GM12875 (cell line): ENCODE results near the gene PRKAB1.
A peak's percentile ranks its signal among the peaks of the same experiment; 100 is the strongest.
"Not testable (repeated sequence)": the region's sequence is repeated elsewhere in the genome, so short reads cannot be mapped to it uniquely, and the experiment has no call there.

ENCODE experiments used
- H3K4me3 ChIP-seq: one replicate; pipeline ENCODE4 v1.5.1; 2011; ENCODE audit warnings: low read depth, low read length, control low read depth
- CTCF ChIP-seq: IDR thresholded peaks from 2 replicates; pipeline ENCODE4 v1.5.1; 2011; ENCODE audit warnings: low read depth, mild to moderate bottlenecking, control low read depth, inconsistent platforms, low read length, moderate library complexity, borderline replicate concordance; ENCODE audit not compliant: insufficient read depth

The PRKAB1 gene

GRCh38 chr12:119667577-119668323 is at the start of gene PRKAB1:
PRKAB1 (plus strand) TSS chr12:119668133; CDS start chr12:119668245, 112 bp downstream.
- TF ChIP-seq CTCF: peak; percentile 91
- H3K4me3 ChIP-seq: peak within 1 kb of the TSS; percentile 82

GRCh38 chr12:119618328-119618896 is 49.5 kb upstream of the PRKAB1 start:
- not testable (repeated sequence) for H3K4me3 ChIP-seq

DNA sequence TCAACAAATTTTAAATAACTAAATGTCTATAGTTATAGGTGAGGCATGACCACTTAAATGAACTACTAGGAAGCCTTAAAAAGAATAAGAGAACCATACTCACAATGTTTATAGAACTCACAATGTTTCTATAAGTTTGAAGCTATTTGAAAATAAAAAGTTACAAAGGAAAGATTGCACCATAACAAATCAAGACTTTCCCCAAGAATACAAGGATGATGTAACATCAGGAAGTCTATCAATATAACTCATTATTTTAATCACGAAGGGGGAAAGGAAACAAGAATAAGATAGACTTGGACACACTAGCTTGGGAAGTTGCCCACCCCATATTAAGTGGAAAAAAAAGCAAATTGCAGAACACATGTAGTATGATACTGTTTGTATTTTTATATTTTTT is 47.4 kb upstream of the PRKAB1 start:
- no peak overlapping the region for H3K4me3 ChIP-seq
- no peak for TF ChIP-seq CTCF

DNA sequence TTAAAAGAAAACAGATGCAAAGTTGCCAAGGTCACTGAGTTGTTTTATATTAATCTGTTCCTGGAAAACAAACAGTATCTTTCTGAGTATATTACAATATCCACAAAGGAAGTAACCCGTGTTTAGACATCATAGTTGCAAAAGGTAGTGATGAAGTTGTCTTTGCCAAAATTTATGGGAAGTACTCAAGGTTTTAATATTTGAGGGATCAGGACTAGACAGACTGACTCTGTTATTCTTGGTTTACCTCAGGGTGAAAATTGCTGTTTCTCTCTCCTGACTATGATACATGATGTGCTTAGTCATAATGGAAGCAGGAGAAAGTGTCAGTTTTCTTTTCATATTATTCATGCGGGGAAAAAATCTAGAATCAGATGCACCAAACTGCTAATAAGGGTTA is 46.1 kb upstream of the PRKAB1 start:
- TF ChIP-seq CTCF: no peak
- H3K4me3 ChIP-seq: no peak overlapping the region

GRCh38 chr12:119624966-119625365 is 43.0 kb upstream of the PRKAB1 start:
- TF ChIP-seq CTCF: no peak
- no peak overlapping the region for H3K4me3 ChIP-seq

DNA sequence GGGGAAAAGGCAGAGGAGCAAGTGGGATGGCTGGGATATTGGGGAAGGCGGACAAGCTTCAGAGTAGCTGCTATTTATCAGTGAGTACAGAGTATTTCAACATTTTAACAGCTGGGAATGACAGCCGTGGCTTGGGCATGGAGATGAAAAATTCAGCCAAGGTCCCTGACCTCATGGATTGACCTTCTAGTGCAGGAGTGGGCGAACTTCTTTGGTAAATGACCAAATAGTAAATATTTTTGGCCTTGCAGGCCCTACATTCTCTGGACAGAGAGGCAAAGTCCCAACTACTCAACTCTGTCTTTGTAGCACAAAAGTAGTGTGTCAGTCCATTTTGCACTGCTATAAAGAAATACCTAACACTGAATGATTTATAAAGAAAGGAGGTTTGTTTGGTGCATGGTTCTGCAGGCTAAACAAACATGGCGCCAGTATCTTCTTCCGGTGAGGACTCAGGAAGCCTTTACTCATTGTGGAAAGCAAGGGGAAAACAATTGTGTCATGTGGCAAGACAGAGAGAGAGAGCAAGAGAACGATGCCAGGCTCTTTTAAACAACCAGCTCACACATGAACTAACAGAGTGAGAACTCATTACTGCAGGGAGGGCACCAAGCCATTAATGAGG is 40.8 kb upstream of the PRKAB1 start:
- H3K4me3 ChIP-seq: no peak overlapping the region
- no peak for TF ChIP-seq CTCF

GRCh38 chr12:119627686-119628085 is 40.2 kb upstream of the PRKAB1 start:
- no peak overlapping the region for H3K4me3 ChIP-seq
- no peak for TF ChIP-seq CTCF
